Natural killer cell (primary cell): ENCODE results near the gene ALDH1A3. TPM values are rescaled to one million over a fixed set of nuclear protein-coding genes. Genes with fewer than 3 reads are reported as not detected.

ENCODE experiments used
- ATAC-seq, 3 donors: fragments of 150-1000 bp in 2 of 3; fragments of 200-7000 bp in 1 of 3; cut with Tn5 transposase; 1 replicate in 1 of 3; 2 replicates in 2 of 3; pipeline ENCODE4 v1.10.0; 2021; ENCODE audit warnings: mild to moderate bottlenecking in 2 of 3, moderate library complexity in 2 of 3
- DNase-seq, 2 donors: peaks; one replicate each; pipeline versions ENCODE4 v3.0.0 to v3.0.0-alpha.2; 2013 to 2021; ENCODE audit warnings: mixed read lengths in 1 of 2
- H3K27ac ChIP-seq: one replicate; pipeline ENCODE4 v1.5.1; 2013; ENCODE audit warnings: mild to moderate bottlenecking, low read length
- H3K27me3 ChIP-seq: one replicate; pipeline ENCODE4 v1.6.1; 2013; ENCODE audit warnings: low read length; ENCODE audit not compliant: control insufficient read depth, insufficient read depth
- H3K36me3 ChIP-seq: one replicate; pipeline ENCODE4 v1.6.1; 2013; ENCODE audit warnings: low read length; ENCODE audit not compliant: control insufficient read depth, insufficient read depth
- H3K4me1 ChIP-seq: one replicate; pipeline ENCODE4 v1.6.1; 2013; ENCODE audit warnings: low read length; ENCODE audit not compliant: control insufficient read depth, insufficient read depth
- H3K4me3 ChIP-seq: one replicate; pipeline ENCODE4 v1.5.1; 2013; ENCODE audit warnings: low read length
- H3K9me3 ChIP-seq: one replicate; pipeline ENCODE4 v1.6.1; 2013; ENCODE audit warnings: low read length; ENCODE audit not compliant: control insufficient read depth, insufficient read depth
- H3K27ac Mint-ChIP-seq, 2 donors: one replicate each; pipeline ENCODE4 v1.8.0; 2022; ENCODE audit warnings: mild to moderate bottlenecking in 2 of 2, mixed read lengths in 2 of 2, moderate library complexity in 1 of 2
- H3K27me3 Mint-ChIP-seq, 2 donors: one replicate each; pipeline ENCODE4 v1.8.0; 2022; ENCODE audit warnings: low read depth in 2 of 2, mixed read lengths in 2 of 2
- H3K36me3 Mint-ChIP-seq: one replicate; pipeline ENCODE4 v1.8.0; 2022; ENCODE audit warnings: mixed read lengths
- H3K4me1 Mint-ChIP-seq, 2 donors: one replicate each; pipeline ENCODE4 v1.8.0; 2022; ENCODE audit warnings: mixed read lengths in 2 of 2
- H3K4me3 Mint-ChIP-seq: one replicate; pipeline ENCODE4 v1.8.0; 2022; ENCODE audit warnings: mild to moderate bottlenecking, moderate library complexity, mixed read lengths
- H3K9me3 Mint-ChIP-seq, 2 donors: one replicate each; pipeline ENCODE4 v1.8.0; 2022; ENCODE audit warnings: mixed read lengths in 2 of 2
- CTCF ChIP-seq: fragments of 200-600 bp; IDR thresholded peaks from one replicate; pipeline ENCODE4 v1.8.0; 2022; ENCODE audit warnings: antibody characterized with exemption
- WGBS: methylation state at CpG from one replicate; pipeline ENCODE4 v1.1.7; 2013; ENCODE audit warnings: missing lambda C conversion rate; ENCODE audit not compliant: insufficient coverage; 5-methylcytosine and 5-hydroxymethylcytosine counted together
- intact Hi-C: fragments of 100-400 bp; cut with micrococcal nuclease; formaldehyde crosslinking; loops from one replicate; pipeline ENCODE4 v1.14.2; 2022
- total RNA-seq, 4 donors: library from RNA; stranded (reverse); fragments of 120-200 nt in 1 of 4; gene quantifications; one replicate each; pipeline versions ENCODE4 v1.2.3 to v1.2.4, GENCODE V29; 2013 to 2022

ALDH1A3 gene
- total RNA-seq, 3 donors from 2014 or later (not counting 1 experiment from before 2014, with no cell fraction given): not detected

- no peaks in the 10 kb centered on the region for H3K36me3 ChIP-seq
- H3K4me3 Mint-ChIP-seq: no peak overlapping the region
Observed at GRCh38 chr15:100929641-100930042, 50.0 kb downstream of the ALDH1A3 start.

GRCh38 chr15:100930306-100930848 is 50.7 kb downstream of the ALDH1A3 start:
- intact Hi-C loops: no loop called here
- no peak overlapping the region for H3K4me3 ChIP-seq
- no peak for TF ChIP-seq CTCF
- WGBS: 95% methylated on average over 4 of the region's 4 CpGs
- H3K36me3 ChIP-seq: no peaks in the 10 kb centered on the region
- Mint-ChIP-seq H3K4me3 (no peak overlapping the region), H3K4me1 (no peaks in the 10 kb centered on the region), H3K9me3 (no peaks in the 10 kb centered on the region), H3K27me3 (peaks cover 0 to 6% of the 10 kb centered on the region in 2 donors), H3K27ac (no peak overlapping the region), H3K36me3 (no peaks in the 10 kb centered on the region)
- no peaks in the 10 kb centered on the region for H3K27me3 ChIP-seq
- no peaks in the 10 kb centered on the region for H3K9me3 ChIP-seq
- peaks cover 8% of the 10 kb centered on the region for H3K4me1 ChIP-seq
- H3K27ac ChIP-seq: no peak overlapping the region
- no peak for DNase-seq
- no peak for ATAC-seq

More at GRCh38 chr15:100929641-100930042, 50.0 kb downstream of the ALDH1A3 start:
- Histone ChIP-seq H3K4me1 (peaks cover 4% of the 10 kb centered on the region), H3K4me3 (no peak overlapping the region), H3K9me3 (no peaks in the 10 kb centered on the region), H3K27me3 (no peaks in the 10 kb centered on the region), H3K27ac (no peak overlapping the region)
- intact Hi-C loops: no loop called here
- H3K27ac Mint-ChIP-seq: no peak overlapping the region
- no peak for TF ChIP-seq CTCF
- ATAC-seq: no peak
- 55% methylated on average over 6 of the region's 6 CpGs for WGBS
- H3K36me3 Mint-ChIP-seq: no peaks in the 10 kb centered on the region
- H3K9me3 Mint-ChIP-seq: no peaks in the 10 kb centered on the region
- no peaks in the 10 kb centered on the region for H3K4me1 Mint-ChIP-seq
- peaks cover 2% of the 10 kb centered on the region in 2 donors for H3K27me3 Mint-ChIP-seq
- DNase-seq: no peak

GRCh38 chr15:100931143-100931890 is 51.7 kb downstream of the ALDH1A3 start:
- Histone ChIP-seq H3K27me3 (no peaks in the 10 kb centered on the region), H3K27ac (no peak overlapping the region), H3K4me3 (no peak overlapping the region), H3K36me3 (no peaks in the 10 kb centered on the region), H3K9me3 (no peaks in the 10 kb centered on the region), H3K4me1 (peaks cover 8% of the 10 kb centered on the region)
- no peaks in the 10 kb centered on the region for H3K9me3 Mint-ChIP-seq
- TF ChIP-seq CTCF: no peak
- no peaks in the 10 kb centered on the region for H3K4me1 Mint-ChIP-seq
- WGBS: 75% methylated on average over 15 of the region's 15 CpGs
- no peak for DNase-seq
- no peak overlapping the region for H3K4me3 Mint-ChIP-seq
- intact Hi-C loops: no loop called here
- no peak for ATAC-seq
- H3K36me3 Mint-ChIP-seq: no peaks in the 10 kb centered on the region
- H3K27me3 Mint-ChIP-seq: peaks cover 0 to 6% of the 10 kb centered on the region in 2 donors
- no peak overlapping the region for H3K27ac Mint-ChIP-seq
